B cell (primary cell): ENCODE measurements around the gene NRIP2.

Experiments used
- EZH2 ChIP-seq: IDR thresholded peaks from 2 replicates; pipeline ENCODE4 v1.6.1; 2012; ENCODE audit warnings: borderline replicate concordance, low read depth, mild to moderate bottlenecking, moderate library complexity, low read length; ENCODE audit not compliant: insufficient read depth, poor library complexity, severe bottlenecking
- TF ChIP-seq, protein P1 (sequence below): fragments of 200-600 bp; IDR thresholded peaks from one replicate; pipeline ENCODE4 v1.8.0; 2022; ENCODE audit warnings: antibody characterized with exemption, mild to moderate bottlenecking

DNA sequence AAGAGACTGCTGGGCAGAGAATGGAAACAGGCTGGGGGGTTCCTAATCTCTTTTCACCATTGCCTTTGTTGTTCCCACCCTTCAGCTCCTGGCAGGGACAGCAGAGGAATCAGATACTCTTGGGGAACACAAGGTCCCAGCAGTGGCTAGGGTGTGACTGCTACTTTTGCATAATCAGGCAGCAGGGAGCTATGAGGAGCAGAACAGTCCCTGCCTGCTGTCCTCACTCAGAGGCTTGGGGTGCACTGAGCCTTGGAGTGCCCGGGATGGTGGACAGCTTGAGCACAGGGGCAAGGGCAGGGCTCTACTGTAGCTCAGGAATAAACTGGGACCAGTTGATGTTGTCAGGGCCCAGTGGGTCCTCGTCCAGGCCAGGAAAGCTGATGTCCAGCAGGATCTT lies 23.5 kb upstream of the NRIP2 start:
- TF ChIP-seq, protein P1, sequence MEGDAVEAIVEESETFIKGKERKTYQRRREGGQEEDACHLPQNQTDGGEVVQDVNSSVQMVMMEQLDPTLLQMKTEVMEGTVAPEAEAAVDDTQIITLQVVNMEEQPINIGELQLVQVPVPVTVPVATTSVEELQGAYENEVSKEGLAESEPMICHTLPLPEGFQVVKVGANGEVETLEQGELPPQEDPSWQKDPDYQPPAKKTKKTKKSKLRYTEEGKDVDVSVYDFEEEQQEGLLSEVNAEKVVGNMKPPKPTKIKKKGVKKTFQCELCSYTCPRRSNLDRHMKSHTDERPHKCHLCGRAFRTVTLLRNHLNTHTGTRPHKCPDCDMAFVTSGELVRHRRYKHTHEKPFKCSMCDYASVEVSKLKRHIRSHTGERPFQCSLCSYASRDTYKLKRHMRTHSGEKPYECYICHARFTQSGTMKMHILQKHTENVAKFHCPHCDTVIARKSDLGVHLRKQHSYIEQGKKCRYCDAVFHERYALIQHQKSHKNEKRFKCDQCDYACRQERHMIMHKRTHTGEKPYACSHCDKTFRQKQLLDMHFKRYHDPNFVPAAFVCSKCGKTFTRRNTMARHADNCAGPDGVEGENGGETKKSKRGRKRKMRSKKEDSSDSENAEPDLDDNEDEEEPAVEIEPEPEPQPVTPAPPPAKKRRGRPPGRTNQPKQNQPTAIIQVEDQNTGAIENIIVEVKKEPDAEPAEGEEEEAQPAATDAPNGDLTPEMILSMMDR = no peak
- TF ChIP-seq EZH2 = no peak
